GM19240 (cell line): ENCODE measurements around the gene DHRSX.
"Not testable (repeated sequence)": the region's sequence is repeated elsewhere in the genome, so short reads cannot be mapped to it uniquely, and the experiment has no call there.

Experiments used
- DNase-seq: peaks from one replicate; pipeline ENCODE4 v3.0.0; 2011; ENCODE audit warnings: low spot score; ENCODE audit not compliant: insufficient read length

The DHRSX gene

DNA sequence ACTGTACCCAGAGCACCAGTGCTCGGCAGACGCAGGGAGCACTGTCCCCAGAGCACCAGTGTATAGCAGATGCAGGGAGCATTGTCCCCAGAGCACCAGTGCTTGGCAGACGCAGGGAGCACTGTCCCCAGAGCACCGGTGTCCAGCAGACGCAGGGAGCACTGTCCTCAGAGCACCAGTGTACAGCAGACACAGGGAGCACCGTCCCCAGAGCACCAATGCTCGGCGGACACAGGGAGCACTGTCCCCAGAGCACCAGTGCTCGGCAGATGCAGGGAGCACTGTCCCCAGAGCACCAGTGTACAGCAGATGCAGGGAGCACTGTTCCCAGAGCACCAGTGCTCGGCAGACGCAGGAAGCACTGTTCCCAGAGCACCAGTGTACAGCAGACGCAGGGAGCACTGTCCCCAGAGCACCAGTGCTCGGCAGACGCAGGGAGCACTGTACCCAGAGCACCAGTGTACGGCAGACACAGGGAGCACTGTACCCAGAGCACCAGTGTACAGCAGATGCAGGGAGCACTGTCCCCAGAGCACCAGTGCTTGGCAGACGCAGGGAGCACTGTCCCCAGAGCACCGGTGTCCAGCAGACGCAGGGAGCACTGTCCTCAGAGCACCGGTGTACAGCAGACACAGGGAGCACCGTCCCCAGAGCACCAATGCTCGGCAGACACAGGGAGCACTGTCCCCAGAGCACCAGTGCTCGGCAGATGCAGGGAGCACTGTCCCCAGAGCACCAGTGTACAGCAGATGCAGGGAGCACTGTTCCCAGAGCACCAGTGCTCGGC is 234.9 kb downstream of the DHRSX start:
- not testable (repeated sequence) for DNase-seq

DNA sequence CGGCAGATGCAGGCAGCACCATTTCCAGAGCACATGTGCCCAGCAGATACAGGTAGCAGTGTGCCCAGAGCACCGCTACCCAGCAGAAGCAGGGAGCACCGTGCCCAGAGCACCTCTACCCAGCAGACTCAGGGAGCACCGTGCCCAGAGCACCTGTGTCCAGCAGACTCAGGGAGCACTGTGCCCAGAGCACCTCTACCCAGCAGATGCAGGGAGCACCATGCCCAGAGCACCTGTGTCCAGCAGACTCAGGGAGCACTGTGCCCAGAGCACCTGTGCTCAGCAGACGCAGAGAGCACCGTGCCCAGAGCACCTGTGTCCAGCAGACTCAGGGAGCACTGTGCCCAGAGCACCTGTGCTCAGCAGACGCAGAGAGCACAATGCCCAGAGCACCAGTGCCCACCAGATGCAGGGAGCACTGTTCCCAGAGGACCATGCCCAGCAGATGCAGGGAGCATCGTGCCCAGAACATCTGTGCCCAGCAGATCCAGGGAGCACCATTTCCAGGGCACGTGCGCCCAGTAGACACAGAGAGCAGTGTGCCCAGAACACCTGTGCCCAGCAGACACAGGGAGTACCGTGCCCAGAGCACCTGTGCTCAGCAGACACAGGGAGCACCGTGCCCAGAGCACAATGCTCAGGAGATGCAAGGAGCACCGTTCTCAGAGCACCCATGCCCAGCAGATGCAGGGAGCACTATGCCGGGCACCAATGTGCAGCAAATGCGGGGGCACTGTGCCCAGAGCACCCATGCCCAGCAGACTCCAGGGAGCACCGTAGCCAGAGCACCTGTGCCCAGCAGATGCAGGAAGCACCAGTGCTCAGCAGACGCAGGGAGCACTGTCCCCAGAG is 236.4 kb downstream of the DHRSX start:
- no peak for DNase-seq

DNA sequence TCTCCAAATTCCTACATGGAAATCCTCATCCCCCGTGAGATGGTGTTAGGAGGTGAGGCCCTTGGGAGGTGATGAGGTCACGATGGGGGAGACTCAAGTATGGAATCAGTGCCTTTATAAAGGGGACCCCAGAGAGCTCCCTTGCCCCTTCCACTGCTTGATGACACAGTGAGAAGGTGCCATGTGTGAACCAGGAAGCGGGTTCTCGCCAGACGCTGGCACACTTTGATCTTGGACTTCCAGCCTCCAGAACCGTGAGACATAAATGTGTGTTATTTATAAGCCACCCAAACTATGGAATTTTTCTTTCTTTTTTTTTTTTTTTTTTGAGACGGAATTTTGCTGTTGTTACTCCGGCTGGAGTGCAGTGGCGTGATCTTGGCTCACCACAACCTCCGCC is 237.6 kb downstream of the DHRSX start:
- no peak for DNase-seq

DNA sequence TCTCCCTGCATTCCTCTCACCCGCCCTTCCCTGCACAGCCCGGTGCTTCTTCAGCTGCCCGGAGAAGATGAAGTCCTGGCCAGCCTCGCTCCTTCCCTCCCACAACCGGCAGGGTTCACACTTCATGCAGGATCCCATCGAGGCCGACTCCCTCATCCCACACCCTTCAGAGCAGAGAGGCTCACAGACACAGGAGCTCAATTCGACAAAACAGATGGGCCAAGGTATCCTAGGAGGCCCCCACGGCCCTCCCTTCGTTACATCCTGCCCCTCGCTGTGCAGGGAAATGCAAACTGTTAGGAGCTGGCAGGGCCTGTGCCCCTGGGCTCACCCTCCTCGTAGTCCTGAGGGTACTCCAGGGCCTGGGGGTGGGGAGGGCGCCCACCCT is 238.1 kb downstream of the DHRSX start:
- no peak for DNase-seq

DNA sequence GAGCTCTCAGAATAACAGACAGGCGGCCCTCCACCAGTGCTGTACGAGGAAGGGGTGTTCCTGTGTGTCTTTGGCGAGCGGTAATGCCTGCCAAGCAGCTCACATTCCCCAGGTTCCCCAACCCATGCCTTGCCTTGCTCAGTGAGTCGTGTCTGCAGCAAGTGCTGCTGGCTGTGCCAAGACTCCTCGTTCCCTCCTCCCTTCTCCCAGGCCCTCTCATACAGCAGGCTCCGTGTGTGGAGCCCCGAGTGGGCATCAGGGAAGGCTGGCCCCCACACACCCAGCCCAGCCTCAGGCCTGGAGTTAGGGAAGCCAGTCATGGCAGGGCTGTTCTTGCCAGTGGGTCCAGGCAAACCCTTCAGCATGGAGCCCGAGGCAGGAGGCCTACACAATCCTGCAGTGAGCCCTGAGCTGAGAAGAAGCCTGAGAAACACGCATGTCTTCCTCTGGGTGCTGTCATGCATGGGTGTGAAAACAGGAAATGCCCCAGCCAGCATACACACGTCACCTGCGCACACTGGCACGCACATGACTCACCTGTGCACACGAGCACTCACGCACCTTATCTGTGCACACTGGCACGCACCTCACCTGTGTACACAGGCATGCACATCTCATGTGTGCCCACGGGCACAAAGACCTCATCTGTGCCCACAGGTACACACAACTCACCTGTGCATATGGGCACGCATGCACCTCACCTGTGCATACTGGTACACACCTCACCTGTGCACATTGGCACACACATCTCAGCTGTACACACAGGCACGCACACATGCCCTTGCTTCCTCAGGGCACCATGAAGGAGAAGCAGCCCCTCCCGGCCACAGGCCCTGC is 238.7 kb downstream of the DHRSX start:
- no peak for DNase-seq

DNA sequence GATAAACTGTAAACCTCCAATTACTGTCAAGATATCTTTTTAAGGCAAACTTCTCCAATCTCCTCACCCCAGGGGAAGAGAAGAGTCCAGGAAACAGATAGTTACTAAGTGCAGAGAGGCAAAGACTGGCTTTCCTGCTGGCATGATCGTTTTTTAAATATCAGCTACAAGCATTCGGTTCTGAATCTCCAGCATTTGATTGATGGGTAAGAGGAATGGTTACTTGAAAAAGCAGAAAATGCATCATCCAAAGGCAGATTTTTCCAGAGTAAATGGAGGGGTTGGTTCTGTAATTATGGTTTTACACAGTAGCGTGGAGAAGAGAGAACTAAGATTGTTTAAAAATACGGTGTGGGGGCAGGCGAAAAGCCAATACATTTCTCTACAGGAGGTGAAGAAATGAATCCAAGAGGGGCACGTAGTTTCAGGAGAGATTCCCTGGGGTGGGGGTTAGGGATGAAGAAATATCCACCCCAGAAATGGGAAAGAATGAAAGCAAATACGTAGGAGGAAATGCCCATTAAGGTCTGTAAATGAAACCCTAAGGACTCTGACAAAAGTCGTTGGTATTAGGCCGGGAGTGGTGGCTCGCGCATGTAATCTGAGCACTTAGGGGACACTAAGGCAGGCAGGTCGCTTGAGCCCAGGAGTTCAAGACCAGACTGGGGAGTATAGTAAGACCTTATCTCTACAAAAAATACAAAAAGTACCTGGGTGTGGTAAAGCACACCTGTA is 248.3 kb downstream of the DHRSX start:
- DNase-seq = no peak

DNA sequence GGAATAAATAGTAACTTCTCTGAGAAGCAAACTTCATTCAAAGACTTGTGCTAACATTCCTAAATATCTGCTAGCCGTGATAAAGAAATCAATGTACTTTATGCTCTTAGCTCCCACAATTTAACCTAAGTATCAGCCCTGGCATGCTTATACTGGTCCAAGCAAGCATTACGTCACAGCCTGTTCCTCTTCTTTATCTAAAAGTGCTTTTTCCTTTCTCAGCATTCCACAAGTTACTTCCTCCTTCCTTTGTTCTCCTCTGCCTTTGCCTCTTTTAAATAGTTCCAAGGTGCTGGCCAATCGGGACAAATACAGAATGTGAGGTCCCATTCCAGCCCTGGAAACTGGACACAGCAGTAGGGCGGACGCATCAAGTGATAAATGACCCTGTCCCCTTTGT is 249.6 kb downstream of the DHRSX start:
- DNase-seq = no peak

DNA sequence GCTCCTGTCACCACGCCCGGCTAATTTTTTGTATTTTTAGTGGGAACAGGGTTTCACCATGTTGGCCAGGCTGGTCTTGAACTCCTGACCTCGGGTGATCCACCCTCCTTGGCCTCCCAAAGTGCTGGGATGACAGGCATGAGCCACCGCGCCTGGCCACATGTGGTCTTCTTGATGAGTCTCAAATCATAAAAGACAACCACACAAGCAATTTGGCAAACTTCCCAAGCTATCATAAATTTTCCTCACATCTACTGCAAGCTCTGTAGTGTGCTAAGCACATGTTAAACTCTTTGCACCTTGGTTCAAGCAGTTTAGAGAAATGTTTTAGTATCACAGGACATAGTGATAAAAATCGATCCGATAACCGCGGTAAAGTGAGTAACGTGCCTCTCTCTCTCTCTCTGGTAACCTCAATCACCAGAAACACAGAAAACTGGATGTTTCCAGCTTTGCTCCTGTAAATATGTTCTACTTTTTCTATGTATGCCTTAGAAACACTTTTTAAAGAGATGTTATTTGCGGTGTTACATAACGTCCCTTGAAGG is 256.8 kb downstream of the DHRSX start:
- no peak for DNase-seq

DNA sequence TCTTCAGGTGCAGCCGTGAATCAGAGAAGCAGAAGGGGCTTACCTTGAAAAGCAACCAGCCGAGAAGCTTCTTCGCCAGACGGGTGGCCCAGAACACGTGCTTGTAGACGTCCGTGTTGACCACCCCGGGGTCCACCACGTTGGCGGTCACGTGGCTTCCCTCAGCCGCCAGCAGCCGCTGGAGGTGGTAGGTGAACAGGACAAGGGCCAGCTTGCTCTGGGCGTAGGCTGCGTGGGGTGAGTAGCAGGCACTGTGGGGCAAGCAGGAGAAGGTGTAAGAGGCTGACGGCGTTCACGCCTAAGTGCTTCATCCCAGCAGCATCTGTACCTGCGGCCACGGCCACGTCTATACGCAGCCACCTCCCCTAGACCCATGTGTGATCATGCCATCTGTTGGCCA is 257.8 kb downstream of the DHRSX start:
- no peak for DNase-seq

DNA sequence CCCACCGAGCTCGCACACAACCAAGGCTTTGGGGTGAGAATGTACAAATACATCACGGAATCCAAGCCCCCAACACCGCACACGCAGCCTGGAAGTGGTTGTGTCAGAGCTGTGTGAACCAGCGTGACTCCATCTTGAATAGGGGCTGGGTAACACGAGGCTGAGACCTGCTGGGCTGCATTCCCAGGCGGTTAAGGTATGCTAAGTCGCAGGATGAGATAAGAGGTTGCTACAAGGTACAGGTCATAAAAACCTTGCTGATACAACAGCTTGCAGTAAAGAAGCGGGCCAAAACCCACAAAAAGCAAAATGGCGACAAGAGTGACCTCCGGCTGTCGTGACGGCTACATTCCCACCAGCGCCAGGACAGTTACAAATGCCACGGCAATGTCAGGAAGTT is 258.4 kb downstream of the DHRSX start:
- DNase-seq = no peak

DNA sequence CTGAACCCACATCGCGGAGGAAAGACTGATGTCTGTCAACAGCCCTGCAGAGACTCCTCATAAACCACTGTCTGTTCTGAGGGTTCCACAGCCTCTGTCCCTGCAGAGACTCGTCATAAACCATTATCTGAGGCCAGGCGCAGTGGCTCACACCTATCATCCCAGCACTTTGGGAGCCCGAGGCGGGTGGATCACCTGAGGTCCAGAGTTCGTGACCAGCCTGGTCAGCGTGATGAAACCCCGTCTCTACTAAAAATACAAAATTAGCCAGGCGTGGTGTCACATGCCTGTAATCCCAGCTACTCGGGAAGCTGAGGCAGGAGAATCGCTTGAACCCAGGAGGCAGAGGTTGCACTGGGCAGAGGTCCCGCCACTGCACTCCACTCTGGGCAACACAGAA is 259.3 kb downstream of the DHRSX start:
- DNase-seq = not testable (repeated sequence)

DNA sequence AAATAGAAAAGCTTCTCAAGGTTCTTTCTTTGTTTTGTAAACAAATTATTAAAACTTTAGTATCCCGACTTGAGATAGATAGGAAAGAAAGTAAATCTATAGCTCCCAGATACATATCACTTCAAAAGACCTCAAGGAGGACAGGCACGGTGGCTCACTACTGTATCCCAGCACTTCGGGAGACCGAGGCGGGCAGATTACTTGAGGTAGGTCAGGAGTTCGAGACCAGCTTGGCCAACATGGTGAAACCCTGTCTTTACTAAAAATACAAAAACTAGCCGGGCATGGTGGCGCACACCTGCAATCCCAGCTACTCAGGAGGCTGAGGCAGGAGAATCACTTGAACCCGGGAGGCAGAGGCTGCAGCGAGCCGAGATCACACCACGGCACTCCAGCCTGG is 260.0 kb downstream of the DHRSX start:
- DNase-seq = not testable (repeated sequence)

DNA sequence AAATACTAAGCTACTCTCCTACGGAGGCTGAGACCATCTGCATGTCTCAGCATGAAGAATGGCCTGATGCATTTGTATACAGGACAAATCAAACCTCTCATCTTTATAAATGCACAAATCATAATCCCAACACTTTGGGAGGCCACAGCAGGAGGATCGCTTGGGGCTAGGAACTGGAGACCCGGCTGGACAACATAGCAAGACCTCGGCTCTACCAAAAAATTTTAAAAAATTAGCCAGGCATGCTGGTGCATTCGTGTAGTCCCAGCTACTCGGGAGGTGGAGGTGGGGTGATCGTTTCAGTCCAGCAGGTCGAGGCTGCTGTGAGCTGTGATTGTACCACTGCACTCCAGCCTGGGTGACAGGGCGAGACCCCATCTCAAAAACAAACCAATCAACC is 262.8 kb downstream of the DHRSX start:
- no peak for DNase-seq

DNA sequence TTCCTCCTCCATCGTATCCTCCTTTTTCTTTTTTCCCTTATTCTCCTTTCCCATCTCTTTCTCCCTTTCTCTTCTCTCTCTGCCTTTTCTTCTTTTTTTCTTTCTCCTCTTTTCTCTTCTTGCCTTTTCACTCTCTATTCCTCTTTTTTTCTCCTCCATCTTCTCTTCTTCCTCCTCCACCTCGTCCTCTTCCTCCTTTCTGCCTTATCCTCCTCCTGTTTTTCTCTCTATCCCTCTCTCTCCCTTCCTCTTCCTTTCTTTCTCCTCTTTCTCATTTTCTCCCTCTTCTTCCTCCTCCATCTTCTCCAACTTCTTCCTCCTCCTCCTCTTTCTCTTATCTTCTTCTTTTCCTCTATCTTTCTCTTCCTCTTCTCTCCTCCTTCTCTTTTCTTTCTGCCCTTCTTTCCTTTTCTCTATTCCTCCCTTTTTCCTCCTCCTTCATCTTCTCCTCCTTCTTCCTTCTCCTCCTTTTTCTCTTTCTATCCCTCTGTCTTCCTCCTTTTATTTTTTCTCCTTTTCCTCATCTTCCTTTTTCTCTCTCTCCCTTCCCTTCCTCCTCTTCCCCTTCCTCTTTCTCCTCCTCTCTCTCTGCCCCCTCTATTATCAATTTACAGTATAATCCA is 269.1 kb downstream of the DHRSX start:
- no peak for DNase-seq

DNA sequence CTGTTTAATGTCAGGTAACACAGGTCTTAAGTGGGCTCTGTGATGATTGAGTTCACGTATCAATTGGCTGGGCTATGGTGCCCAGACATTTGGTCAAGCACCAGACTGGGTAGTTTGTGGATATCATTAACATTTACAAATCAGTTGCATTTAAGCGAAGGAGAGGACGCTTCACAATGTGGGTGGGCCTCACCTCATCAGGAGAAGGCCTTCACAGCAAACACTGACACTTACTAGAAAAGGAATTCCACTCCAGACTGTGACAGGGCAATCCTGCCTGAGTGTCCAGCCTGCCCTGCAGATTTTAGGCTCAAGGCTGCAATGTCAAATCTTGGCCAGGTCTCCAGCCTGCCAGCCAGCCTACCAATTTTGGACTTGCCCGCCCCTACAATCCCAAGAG is 270.3 kb downstream of the DHRSX start:
- DNase-seq = no peak

DNA sequence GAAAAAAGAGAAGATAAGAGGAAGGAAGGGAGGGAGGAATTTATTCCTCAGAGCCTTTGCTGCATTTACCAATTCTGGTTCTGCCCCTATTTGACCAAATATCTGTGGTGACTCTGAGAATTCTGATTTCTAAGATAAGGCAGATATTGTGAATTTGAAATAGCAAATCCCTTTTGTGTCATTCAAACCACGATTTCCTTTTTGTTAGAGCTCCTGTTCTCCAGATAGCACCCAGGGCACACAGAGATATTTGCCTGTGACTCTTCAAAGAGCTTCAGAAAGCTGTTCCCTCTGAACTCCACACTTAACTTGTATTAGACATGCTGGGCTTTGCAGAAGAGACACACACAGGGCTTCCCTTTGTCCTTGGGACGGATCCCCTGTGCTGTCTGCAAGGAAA is 272.2 kb downstream of the DHRSX start:
- DNase-seq = no peak

DNA sequence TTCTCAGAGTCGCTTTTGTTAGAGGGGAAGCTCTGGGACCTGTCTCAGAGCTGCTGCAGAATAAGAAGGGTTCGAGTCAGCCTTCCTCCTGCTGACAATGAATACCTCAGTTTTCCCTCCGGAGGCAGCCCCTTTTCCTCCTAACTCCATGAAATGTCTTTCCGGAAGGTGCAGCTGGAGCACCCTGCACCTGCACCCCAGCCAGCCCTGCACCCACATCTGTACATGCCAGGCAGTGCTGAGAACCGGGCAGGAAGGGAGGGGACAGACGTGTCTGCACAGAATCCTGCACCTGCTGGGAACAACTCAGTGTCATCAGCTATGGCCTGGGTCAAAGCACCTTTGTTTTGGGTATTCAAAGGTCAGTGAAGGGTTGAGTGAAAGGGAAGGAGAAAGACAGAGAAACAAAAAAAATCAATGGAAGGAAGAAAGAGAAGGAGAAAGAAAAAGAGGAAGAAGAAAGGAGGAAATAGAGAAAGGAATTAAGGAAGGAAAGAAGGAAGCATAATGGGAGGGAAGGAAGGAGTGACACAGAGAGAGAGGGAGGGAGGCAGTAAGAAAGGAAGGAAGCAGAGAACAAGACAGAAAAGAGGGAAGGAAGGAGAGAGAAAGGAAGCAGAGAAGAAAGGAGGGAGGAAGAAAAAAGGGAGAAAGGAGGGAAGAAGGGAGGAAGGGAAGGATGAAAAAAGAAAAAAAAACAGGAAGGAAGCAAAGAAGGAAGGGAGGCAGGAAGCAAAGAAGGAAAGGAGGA is 273.7 kb downstream of the DHRSX start:
- DNase-seq = no peak

DNA sequence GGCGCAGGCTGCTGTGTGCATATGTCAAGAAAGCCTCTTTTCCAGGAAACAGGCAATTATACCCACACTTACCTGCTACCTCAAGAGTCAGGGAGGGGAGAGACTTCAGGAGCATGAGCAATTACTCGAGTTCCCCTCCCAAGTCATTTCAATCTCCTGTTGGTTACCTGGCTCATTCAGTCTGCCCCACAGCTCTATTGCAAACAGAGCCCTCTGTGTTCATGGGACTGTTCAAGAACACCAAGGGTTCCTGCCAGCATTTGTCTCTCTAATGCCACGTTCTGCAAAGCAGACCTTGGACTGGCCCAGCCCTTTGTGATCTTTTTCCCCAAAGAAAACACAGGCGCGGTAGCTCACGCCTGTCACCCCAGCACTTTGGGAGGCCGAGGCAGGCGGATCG is 274.6 kb downstream of the DHRSX start:
- no peak for DNase-seq

DNA sequence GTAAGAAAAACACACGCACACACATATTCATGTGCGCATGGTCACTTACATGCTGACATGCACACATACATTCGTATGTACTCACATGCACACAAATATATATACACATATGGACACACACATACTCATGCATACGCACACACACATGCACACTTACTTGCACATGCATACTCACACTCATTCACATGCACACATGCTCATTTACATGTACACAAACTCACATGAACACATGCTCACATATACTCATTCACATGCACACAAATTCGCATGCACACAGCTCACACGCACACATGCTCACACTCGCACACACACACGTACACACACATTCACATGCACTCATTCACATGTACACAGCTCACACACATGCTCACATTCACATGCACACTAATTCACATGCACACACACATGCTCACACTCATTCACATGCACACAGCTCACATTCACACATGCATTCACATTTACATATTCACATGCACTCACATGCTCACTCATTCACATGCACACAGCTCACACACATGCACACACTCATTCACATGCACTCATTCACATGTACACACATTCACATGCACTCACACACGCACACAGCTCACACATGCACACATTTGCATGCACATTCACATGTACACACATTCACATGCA is 276.1 kb downstream of the DHRSX start:
- DNase-seq = no peak
